Mesenteric fat pad (tissue), 1 donor: Measurements from ENCODE around the gene SH3GL3. TPM values are rescaled to one million over a fixed set of nuclear protein-coding genes. Genes with fewer than 3 reads are reported as not detected.

Experiments used
- DNase-seq: peaks from one replicate; pipeline ENCODE4 v3.0.0-alpha.2; 2020; ENCODE audit warnings: low spot score
- total RNA-seq: library from RNA; stranded (reverse); fragmentation: NEBNext Ultra II Directional; extraction: Animal tissue kit (Norgen Biotek cat#: 25700); gene quantifications from one replicate; pipeline ENCODE4 v1.2.1, GENCODE V29; 2021
- donor health status: DM: yes; HTN: yes; CAD: no.

SH3GL3 gene
- total RNA-seq, 1 donor from 2014 or later: not detected

GRCh38 chr15:83610901-83611685, 164.0 kb downstream of the SH3GL3 start:
- DNase-seq: no peak

GRCh38 chr15:83612226-83612625, 165.1 kb downstream of the SH3GL3 start:
- no peak for DNase-seq

GRCh38 chr15:83612898-83613635, 165.9 kb downstream of the SH3GL3 start:
- no peak for DNase-seq

DNA sequence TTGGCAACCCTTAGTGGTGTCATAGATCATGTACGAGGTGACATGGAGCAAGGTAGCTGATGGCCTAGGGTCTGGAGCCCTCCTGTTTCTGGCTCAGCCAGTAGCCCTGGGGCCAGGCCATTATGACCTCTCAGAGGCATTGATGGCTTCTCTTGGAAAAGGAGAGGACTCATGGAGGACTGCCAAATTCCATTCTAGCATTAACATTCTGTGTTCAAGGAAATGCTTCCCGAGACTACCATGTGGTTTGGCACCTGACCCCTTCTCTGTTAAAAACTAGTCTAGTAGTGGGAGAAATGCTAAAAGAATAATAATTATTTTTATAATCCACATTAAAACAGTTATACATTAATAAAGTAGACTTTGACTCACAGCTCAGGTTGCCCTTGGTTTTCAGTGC, 166.6 kb downstream of the SH3GL3 start:
- DNase-seq: no peak

DNA sequence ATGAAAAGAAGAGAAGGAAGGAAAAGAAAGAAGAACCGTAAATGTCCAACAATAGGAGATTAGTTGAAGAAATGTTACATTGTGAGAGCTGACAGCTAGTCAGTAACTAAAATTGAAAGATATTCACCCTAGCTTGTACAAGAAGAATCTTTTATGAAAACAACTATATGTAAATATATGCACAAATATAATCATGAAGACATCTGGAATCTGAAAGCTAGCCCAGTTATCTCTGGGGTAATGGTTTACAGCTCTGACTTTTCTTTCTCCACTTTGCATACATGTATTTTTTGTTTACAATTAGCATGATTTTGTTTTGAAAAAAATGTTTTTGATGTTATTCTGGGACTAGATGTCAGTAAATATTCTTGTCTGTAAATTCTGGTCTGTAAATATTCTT, 169.7 kb downstream of the SH3GL3 start:
- DNase-seq: no peak

- DNase-seq: no peak
Measured at GRCh38 chr15:83626171-83626802, 179.1 kb downstream of the SH3GL3 start.

DNA sequence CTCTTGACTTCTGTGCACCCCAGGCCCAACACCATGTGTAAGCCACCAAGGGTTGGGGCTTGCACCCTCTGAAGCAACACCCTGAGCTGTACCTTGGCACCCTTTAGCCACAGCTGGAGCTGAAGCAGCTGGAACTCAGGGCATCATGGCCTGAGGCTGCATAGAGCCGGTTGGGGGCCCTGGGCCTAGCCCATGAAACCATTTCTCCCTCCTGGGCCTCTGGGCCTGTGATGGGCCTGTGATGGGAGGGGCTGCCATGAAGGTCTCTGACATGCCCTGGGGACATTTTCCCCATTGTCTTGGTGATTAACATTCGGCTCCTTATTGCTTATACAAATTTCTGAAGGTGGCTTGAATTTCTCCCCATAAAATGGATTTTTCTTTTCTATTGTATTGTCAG, 184.4 kb downstream of the SH3GL3 start:
- DNase-seq: no peak

DNA sequence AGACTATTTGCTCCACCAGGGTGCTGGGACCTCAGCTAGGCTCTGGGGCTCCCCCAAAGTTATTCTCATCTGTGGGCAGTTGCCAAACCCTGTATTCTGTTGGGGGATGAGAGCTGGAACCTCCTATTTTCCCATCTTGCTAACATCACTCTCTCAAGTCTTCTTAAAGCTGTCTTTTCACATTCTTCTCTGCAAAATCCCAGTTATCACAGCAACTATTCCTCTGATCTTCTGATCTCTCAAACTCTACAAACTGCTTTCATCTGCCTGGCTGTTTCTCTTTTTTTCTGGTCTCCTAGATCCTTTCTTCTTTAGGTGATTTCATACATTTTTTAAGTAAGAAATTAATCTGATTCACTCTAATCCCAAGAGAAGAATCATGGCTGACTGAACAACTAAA, 196.1 kb downstream of the SH3GL3 start:
- no peak for DNase-seq

- DNase-seq: no peak
Measured at GRCh38 chr15:83644439-83644838, 197.3 kb downstream of the SH3GL3 start.

DNA sequence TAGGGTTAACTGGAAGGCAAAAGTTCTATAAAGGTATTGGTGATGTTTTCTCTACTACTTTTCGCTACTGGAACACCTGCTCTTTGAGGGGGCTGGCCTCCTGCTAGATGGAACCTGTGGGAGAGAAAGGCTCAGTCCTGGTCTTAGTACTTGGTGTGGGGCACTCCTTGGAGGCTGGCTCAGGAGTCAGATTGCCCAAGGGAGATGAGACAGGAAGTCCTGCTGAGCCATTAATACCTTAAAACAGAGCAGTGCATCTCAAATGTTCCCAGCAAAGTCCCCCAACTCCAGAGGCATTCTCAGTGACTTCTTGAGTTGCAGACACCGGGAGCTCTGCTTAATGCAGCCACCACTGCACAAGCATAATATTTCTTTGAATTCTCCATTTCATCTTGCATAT, 203.7 kb downstream of the SH3GL3 start:
- DNase-seq: no peak

- no peak for DNase-seq
Measured at GRCh38 chr15:83651541-83651940, 204.4 kb downstream of the SH3GL3 start.

DNA sequence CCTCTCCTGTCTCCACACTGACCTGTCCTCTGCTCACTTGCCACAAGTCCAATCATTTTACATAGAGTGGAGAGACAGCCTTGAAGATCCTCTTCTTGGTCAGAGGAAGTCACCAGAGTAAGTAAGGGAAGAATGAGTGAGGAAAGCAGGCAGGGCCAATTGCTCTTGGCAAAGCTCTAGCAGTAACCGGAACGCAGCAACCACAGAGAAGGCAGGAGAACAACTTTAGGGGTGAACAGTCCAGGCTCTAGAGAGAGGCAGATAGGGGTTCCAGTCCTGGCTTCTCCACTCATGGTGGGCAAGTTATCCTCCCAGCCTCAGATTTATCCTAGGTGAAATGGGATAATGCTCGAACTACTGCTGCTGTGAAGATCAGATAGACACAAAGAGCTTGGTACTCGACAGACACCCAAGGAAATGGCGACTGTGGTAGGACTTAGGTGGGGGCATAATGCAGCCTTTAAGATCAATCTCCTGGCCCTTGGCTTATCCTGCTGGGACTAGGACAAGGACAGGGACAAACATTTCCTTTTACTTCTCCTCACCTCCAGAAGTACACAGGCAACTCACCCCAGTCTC, 205.6 kb downstream of the SH3GL3 start:
- no peak for DNase-seq

- no peak for DNase-seq
Measured at GRCh38 chr15:83653288-83653638, 206.1 kb downstream of the SH3GL3 start.

DNA sequence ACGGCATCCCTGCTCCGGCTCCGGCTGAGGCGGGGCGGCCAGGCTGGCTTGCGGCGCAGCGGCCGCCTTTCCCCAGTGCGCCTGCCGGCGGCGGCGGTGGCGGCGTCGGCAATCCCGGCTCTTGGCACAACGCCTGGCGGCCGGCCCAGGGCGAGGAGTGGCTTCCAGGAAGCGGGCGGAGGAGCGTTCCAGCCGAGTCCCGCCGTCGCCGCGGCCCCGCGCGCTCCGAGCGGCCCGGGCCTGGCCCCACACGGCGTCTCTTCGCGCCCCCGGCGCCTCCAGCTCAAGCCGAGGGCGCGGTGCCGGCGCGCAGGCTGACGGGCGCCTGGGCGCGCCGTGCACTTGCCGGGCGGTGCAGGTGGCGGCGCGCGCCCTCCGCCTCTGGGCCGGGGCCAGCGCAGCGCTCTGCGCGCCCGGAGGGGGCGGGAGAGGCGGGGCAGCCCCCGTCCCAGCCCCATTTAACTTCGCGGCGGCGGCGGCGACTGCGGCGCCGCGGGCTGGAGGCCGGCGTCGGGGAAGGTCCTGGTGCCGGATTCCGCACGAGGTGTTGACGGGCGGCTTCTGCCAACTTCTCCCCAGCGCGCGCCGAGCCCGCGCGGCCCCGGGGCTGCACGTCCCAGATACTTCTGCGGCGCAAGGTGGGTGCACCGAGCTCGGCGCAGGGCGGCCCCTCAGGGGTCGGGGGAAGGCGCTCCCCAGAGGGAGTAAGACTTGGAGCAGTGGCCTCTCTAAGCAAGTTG, 206.7 kb downstream of the SH3GL3 start, which contains the start of gene ADAMTSL3:
Gene ADAMTSL3, plus strand, starts transcription at position 485 of the 740 bp plus-strand sequence. CDS start 1,639 bp downstream, outside the sequence.
- peak; percentile 91 for DNase-seq

GRCh38 chr15:83654379-83655236, 207.5 kb downstream of the SH3GL3 start:
- DNase-seq: no peak

DNA sequence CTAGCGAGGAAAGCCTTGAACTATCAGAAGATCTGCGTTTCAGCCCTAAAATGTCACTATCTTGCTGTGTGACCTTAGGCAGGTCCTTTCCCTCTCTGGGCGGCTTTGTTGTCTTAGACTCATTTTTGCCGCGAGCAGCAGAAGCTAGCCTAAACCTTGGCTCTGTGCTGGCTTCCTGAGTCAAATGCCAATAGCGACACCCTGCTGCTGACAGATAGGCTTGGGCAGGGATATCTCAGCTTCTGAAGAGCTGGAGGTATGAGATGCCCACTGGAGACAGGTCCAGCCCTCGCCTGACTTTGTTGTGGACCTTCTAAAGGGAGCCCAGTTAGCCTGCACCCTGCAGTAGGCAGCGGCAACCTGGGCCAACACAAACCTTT, 208.1 kb downstream of the SH3GL3 start:
- no peak for DNase-seq

GRCh38 chr15:83656192-83656591, 209.1 kb downstream of the SH3GL3 start:
- no peak for DNase-seq

DNA sequence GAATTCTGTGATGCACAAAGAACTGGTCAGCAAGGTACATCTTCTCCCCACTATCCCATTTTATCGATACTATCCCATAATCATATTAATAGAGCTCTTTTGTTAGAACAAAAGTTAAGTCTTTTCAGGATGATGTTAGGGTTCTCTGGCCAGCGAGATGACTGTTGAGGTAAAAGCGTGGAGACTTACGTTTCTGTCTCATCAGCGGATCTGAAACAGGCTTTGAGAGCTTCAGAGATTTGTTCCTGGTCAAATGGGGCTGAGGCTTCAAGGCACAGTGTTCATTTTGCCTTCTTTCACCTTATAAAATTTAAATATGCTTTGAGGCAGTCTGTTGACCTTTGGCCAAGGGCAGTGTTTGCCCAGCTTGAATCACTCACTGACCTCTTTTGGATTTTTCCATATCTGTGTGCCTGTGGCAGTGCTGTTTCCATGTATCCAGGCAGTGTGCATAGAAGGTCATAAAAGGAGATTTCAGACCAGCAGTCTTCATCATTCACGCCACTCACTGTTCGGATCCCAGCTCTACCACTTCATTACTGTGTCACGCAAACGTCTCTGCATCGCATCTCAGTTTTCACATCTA, 209.9 kb downstream of the SH3GL3 start:
- DNase-seq: no peak

GRCh38 chr15:83657549-83657948, 210.4 kb downstream of the SH3GL3 start:
- no peak for DNase-seq
